EH (cell line): ENCODE data around the gene FBXL4.
A peak's percentile ranks its signal among the peaks of the same experiment; 100 is the strongest.
"Not testable (repeated sequence)": the region's sequence is repeated elsewhere in the genome, so short reads cannot be mapped to it uniquely, and the experiment has no call there.

Experiments
- DNase-seq: peaks from one replicate; pipeline ENCODE4 v3.0.0-alpha.2; 2015; ENCODE audit warnings: low read depth

Gene FBXL4

GRCh38 chr6:98945311-98946115 is 2.2 kb downstream of the FBXL4 start:
- no peak for DNase-seq

DNA sequence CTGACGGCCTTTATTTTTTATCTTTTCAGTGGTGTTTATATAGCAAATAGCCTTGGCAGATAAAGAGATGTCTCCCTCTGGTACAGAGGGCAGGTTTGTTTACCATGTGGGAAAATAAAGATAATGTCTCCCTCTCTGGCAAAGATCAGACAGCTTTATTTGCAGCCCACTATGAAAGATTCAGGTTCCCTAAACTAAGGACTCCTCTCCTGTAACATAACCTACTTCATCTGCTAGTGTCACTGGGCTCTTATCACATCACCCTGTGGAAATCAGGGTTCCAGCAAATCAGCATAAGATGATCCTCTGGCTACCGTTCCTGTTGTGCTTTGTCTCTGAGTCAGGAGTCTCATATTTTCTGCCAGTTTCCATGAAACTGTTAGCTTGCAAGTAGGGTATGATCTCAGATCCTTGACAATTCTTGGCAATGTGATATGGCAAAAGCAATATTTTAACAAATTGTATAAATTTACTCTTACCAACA is 3.1 kb downstream of the FBXL4 start:
- DNase-seq = peak; percentile 15

- no peak for DNase-seq
These were observed 3.6 kb downstream of the FBXL4 start for GRCh38 chr6:98944168-98944567.

DNA sequence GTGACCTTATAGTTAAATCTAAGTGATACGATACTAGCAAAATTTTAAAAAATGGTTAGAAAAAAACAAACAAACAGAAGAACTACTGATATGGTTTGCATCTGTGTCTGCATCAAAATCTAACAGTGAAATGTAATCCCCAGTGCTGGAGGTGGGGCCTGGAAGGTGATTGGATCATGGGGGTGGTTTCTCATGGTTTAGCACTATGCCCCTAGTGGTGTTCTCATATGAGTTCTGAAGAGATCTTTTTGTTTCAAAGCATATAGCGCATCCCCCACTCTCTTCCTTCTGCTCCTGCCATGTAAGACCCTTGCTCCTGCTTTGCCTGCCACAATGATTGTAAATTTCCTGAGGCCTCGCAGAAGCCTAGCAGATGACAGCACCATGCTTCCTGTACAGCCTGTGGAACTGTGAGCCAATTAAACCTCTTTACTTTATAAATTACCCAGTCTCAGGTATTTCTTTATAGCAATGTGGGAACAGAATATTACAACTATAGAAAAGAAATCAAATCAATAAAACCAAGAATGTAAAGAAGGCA is 5.4 kb downstream of the FBXL4 start:
- no peak for DNase-seq

GRCh38 chr6:98941319-98941718 is 6.4 kb downstream of the FBXL4 start:
- no peak for DNase-seq

DNA sequence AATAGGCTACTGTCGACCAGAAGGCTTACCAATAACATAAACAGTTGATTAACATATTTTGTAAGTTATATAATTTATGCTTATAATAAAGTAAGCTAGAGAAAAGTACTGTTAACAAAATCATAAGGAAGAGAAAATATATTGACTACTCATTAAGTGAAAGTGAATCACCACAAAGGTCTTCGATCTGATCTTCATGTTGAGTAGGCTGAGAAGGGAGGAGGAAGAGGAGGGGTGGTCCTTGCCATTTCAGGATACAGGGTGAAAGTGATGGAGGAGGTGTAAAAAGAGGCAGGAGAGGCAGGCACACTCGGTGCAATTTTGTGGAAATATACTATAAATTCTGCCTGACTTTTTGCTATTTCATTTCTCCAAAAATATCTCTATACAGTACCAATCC is 10.4 kb downstream of the FBXL4 start:
- DNase-seq = no peak

GRCh38 chr6:98932381-98932780 is 15.4 kb downstream of the FBXL4 start:
- no peak for DNase-seq

DNA sequence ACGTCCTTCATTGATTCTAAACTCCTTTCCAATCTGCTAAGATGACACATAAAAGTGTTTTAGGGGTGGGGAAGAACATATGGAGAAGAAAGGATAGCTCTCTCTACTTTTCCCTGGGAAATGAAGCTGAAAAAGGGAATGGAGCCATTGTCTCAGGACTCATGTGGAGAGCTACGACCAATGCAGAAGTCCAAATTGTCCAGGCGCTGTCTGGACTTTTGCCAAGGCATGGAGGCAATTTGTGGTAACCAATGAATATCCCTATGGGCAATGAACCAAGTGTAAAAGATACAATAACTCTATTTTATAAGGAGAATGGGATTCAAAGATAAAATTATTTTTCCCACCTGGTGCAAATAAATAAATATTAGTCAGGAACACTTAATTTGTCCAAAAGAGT is 16.1 kb downstream of the FBXL4 start:
- DNase-seq = no peak

- DNase-seq = peak; percentile 24
These were observed 18.2 kb downstream of the FBXL4 start for GRCh38 chr6:98929498-98930060.

- no peak for DNase-seq
These were observed 19.1 kb downstream of the FBXL4 start for GRCh38 chr6:98928688-98929087.

DNA sequence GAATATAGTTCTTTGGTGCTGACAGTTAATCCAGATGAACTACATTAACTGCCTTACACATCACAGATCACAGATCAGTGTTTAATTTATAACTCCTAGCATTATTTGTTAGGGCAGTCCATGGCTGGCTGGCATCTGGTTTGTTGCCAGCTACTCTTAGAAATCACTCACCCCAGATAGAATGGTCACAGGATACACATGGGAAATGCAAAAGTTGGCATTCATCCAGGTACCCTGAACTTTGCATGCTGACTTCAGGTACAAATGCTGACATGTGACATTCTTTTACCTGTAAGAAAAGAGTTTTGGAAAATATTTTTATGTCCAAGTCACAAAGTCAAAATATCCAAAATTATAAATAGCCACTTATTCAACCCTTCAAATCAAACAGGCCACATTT is 20.2 kb downstream of the FBXL4 start:
- no peak for DNase-seq

DNA sequence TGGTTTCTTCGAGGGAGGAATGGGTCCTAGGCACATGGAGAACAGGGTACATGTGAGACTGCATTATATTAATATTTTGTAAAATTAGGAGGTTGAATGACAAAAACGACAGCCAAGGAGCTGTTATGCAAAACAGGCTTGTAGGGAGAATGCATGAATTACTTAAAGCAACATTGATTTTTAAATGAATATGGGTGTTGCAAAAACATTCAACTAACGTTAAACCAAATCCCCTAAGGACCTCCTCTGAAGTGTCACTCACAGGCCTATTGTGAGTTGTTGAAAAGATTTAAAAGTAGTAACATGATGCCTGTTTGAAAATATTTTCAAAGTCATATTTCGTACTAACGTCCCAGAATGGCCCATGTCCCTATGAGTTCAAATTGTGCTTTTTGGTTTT is 21.9 kb downstream of the FBXL4 start:
- no peak for DNase-seq

DNA sequence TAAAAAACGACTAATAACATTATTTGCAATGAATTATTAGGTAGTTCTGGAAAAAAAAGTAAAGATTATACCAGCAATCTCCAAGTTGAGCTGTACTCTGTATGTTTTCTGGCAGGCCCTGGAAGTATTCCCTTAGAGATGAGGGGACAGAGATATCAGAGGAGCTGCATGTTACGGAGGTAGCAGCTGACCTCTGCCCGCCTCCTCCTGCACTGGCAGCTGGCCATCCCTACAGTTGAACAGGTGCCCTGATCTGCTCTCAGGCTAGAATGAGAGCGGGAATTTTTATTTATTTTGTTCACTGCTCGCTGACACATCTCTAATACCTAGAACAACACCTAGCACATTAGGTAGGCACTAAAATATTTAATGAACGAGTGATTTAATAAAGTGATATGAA is 23.1 kb downstream of the FBXL4 start:
- no peak for DNase-seq

- DNase-seq = no peak
These were observed 26.8 kb downstream of the FBXL4 start for GRCh38 chr6:98920904-98921431.

- not testable (repeated sequence) for DNase-seq
These were observed 36.8 kb downstream of the FBXL4 start for GRCh38 chr6:98910946-98911345.

GRCh38 chr6:98909236-98909635 is 38.5 kb downstream of the FBXL4 start:
- no peak for DNase-seq

- not testable (repeated sequence) for DNase-seq
These were observed 41.4 kb downstream of the FBXL4 start for GRCh38 chr6:98906342-98906741.

GRCh38 chr6:98905759-98906158 is 42.0 kb downstream of the FBXL4 start:
- DNase-seq = no peak

- DNase-seq = peak; percentile 39
These were observed 43.6 kb downstream of the FBXL4 start for GRCh38 chr6:98904096-98904495.

DNA sequence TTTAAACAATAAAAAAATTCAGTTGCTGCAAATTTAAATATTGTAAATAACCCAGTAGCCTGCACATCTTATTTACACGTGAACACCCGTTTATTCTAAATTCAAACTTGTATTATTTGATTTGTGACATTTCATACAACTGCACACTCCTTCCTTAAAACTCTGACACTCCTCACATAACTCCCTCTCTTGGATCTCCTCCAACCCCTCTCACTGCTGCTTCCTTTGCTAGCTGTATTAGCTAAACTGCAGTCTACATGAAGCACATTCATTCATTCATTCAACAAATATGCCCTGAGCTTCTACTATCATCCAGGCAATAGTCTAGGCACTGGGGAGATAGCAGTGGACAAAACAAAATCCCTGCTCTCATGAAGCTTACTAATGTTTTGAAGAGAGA is 47.0 kb downstream of the FBXL4 start:
- DNase-seq = peak; percentile 3

GRCh38 chr6:98894810-98895209 is 52.9 kb downstream of the FBXL4 start:
- DNase-seq = peak; percentile 12

DNA sequence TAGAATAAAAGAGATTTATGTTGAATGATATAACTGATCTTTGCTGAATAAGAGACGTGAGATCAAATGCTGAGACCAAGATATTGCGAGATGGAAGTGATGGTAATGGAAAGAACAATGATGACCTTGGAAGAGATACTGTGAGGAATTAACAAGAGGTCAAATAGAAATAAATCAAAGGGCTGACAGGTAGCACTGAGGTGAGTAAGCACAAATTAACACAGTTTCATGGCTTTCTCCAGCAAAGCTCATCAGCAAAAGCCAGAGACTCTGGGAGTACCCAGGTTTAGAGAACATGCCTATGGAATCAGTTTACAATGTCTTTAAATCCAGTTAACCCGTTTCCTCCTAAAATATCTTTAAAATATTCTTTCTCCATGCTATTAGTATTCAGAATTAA is 60.1 kb downstream of the FBXL4 start:
- DNase-seq = no peak

GRCh38 chr6:98885330-98885729 is 62.4 kb downstream of the FBXL4 start:
- no peak for DNase-seq
